HG02798 (cell line): ENCODE measurements around the gene TGIF2LX.
"Not testable (repeated sequence)": the region's sequence is repeated elsewhere in the genome, so short reads cannot be mapped to it uniquely, and the experiment has no call there.

Experiments
- ATAC-seq: cut with Tn5 transposase; IDR thresholded peaks from one replicate; pipeline ENCODE4 v1.9.1; 2021; ENCODE audit warnings: mild to moderate bottlenecking; ENCODE audit not compliant: unreplicated experiment, poor library complexity

TGIF2LX gene

DNA sequence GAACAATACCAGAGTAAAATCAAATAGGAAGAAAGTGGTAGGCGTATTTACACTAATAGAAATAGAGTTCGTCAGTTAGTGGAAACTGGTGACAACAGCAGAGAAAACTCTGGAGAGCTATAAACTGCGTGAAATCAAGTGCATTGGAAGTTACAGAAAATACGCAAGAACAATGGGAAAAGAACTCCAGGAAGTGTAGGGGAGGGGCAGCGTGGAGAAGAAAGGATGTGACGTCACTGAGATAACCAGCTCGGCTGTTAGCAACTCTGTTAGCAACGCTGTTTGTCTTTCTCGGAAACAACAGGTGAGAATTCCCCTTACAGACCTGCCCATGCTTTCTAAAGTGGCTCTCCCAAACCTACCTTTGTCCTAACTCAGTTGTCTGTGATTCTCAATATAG is at the start of gene TGIF2LX:
TSS of gene TGIF2LX (plus strand) at position 244 of the 400 bp plus-strand sequence. CDS start 178 bp downstream, outside the sequence.
- ATAC-seq: not testable (repeated sequence)

DNA sequence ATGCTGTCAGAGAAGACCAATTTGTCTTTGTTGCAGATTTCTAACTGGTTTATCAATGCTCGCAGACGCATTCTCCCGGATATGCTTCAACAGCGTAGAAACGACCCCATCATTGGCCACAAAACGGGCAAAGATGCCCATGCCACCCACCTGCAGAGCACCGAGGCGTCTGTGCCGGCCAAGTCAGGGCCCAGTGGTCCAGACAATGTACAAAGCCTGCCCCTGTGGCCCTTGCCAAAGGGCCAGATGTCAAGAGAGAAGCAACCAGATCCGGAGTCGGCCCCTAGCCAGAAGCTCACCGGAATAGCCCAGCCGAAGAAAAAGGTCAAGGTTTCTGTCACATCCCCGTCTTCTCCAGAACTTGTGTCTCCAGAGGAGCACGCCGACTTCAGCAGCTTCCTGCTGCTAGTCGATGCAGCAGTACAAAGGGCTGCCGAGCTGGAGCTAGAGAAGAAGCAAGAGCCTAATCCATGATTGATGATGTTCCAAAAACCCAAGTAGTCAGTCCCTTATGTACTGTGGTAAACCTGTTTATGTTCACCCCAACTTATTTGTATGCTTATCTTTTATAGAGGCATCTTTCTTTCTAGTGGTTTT is 728 bp downstream of the TGIF2LX start:
- not testable (repeated sequence) for ATAC-seq

DNA sequence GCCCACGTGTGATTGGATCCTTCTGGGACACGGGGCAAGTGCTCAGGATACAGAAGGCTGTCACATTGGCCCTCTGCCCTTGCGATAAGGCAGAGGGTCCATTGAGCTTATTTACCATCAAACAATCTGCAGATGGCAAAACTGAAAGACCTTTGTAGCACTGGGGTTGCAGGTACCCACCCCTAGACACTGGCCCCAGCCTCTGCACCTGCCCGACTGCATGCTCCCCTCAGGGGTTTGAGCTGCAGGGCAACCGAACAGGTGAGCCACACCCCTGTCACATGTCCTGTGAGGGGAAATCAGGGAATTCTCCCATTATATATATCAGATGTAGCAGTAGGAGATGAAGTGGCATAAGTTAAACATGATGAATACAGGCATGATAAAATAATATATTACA is 21.4 kb downstream of the TGIF2LX start:
- ATAC-seq: not testable (repeated sequence)

DNA sequence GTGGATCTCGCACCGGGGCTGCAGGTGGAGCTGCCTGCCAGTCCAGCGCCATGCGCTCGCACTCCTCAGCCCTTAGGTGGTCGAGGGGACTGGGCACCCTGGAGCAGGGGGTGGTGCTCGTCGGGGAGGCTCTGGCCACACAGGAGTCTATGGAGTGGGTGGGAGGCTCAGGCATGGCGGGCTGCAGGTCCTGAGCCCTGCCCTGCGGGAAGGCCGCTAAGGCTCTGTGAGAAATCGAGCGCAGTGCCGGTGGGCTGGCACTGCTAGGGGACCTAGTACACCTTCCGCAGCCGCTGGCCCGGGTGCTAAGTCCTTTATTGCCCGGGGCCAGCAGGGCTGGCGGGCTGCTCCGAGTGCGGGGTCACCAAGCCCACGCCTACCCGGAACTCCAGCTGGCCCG is 43.9 kb downstream of the TGIF2LX start:
- ATAC-seq: not testable (repeated sequence)
